ENCODE measurements around the gene NDE1.

DNA sequence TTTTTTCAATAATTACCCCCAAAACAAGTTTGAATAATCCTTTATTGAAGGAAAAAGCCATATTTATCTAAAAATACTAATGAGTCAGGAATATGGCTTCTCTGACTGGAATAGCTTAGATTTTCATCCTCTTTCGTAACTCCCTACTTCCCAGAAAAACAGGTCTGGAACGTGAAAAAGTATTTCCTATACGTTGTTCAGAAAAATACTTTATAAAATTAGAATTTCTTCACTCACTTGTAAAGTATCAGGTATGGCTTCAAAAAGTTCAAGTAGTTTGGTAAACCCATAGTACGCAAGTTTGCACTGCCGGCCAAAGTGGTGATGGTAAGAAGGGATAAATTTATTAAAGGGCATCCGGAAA is 40.8 kb upstream of the NDE1 start:
- TF ChIP-seq CTCF (IDR thresholded peaks at IDR 0.05) (no peak), POLR2A (IDR thresholded peaks at IDR 0.05) (no peak)
